Measurements from ENCODE around the gene WBP1.

WBP1 gene

GRCh38 chr2:74488643-74489481, 30.6 kb downstream of the WBP1 start:
- peaks cover 14% of the 10 kb centered on the region; the same call in 1 of the 2 replicates for H3K36me3 ChIP-seq (ENCODE audit: insufficient read depth, low read length)
- peaks cover 6% of the 10 kb centered on the region for H3K79me2 ChIP-seq (ENCODE audit: control insufficient read depth, insufficient read depth, low read length, unreplicated experiment)
- no peaks in the 10 kb centered on the region for H3K27me3 ChIP-seq (ENCODE audit: insufficient read depth, low read length)
- H3K4me1 ChIP-seq (ENCODE audit: control insufficient read depth, insufficient read depth, low read length, unreplicated experiment): peaks cover 11% of the 10 kb centered on the region
- no peak overlapping the region for H2AFZ ChIP-seq (ENCODE audit: low read length, unreplicated experiment)
- H3K4me3 ChIP-seq (ENCODE audit: low read depth, low read length): no peak overlapping the region
- no peak overlapping the region for H3K27ac ChIP-seq (ENCODE audit: low read depth, low read length)

GRCh38 chr2:74489906-74490305, 31.7 kb downstream of the WBP1 start:
- Histone ChIP-seq H3K27ac (ENCODE audit: low read depth, low read length) (no peak overlapping the region), H2AFZ (ENCODE audit: low read length, unreplicated experiment) (no peak overlapping the region), H3K79me2 (ENCODE audit: control insufficient read depth, insufficient read depth, low read length, unreplicated experiment) (no peaks in the 10 kb centered on the region), H3K36me3 (ENCODE audit: insufficient read depth, low read length) (peaks cover 14% of the 10 kb centered on the region; the same call in 1 of the 2 replicates), H3K27me3 (ENCODE audit: insufficient read depth, low read length) (no peaks in the 10 kb centered on the region), H3K4me3 (ENCODE audit: low read depth, low read length) (no peak overlapping the region), H3K4me1 (ENCODE audit: control insufficient read depth, insufficient read depth, low read length, unreplicated experiment) (peaks cover 10% of the 10 kb centered on the region)

GRCh38 chr2:74491648-74492544, 33.7 kb downstream of the WBP1 start:
- Histone ChIP-seq H2AFZ (ENCODE audit: low read length, unreplicated experiment) (no peak overlapping the region), H3K36me3 (ENCODE audit: insufficient read depth, low read length) (peaks cover 14% of the 10 kb centered on the region; the same call in 1 of the 2 replicates), H3K4me3 (ENCODE audit: low read depth, low read length) (no peak overlapping the region), H3K27ac (ENCODE audit: low read depth, low read length) (no peak overlapping the region), H3K79me2 (ENCODE audit: control insufficient read depth, insufficient read depth, low read length, unreplicated experiment) (no peaks in the 10 kb centered on the region), H3K4me1 (ENCODE audit: control insufficient read depth, insufficient read depth, low read length, unreplicated experiment) (peaks cover 10% of the 10 kb centered on the region), H3K27me3 (ENCODE audit: insufficient read depth, low read length) (no peaks in the 10 kb centered on the region)

GRCh38 chr2:74493546-74493945, 35.3 kb downstream of the WBP1 start:
- no peaks in the 10 kb centered on the region for H3K27me3 ChIP-seq (ENCODE audit: insufficient read depth, low read length)
- H2AFZ ChIP-seq (ENCODE audit: low read length, unreplicated experiment): no peak overlapping the region
- H3K4me1 ChIP-seq (ENCODE audit: control insufficient read depth, insufficient read depth, low read length, unreplicated experiment): peaks cover 17% of the 10 kb centered on the region
- H3K79me2 ChIP-seq (ENCODE audit: control insufficient read depth, insufficient read depth, low read length, unreplicated experiment): no peaks in the 10 kb centered on the region
- peaks cover 14% of the 10 kb centered on the region; the same call in 1 of the 2 replicates for H3K36me3 ChIP-seq (ENCODE audit: insufficient read depth, low read length)
- H3K27ac ChIP-seq (ENCODE audit: low read depth, low read length): no peak overlapping the region
- no peak overlapping the region for H3K4me3 ChIP-seq (ENCODE audit: low read depth, low read length)

- peaks cover 17% of the 10 kb centered on the region for H3K4me1 ChIP-seq (ENCODE audit: control insufficient read depth, insufficient read depth, low read length, unreplicated experiment)
These were observed 37.2 kb downstream of the WBP1 start for GRCh38 chr2:74495440-74495839.

DNA sequence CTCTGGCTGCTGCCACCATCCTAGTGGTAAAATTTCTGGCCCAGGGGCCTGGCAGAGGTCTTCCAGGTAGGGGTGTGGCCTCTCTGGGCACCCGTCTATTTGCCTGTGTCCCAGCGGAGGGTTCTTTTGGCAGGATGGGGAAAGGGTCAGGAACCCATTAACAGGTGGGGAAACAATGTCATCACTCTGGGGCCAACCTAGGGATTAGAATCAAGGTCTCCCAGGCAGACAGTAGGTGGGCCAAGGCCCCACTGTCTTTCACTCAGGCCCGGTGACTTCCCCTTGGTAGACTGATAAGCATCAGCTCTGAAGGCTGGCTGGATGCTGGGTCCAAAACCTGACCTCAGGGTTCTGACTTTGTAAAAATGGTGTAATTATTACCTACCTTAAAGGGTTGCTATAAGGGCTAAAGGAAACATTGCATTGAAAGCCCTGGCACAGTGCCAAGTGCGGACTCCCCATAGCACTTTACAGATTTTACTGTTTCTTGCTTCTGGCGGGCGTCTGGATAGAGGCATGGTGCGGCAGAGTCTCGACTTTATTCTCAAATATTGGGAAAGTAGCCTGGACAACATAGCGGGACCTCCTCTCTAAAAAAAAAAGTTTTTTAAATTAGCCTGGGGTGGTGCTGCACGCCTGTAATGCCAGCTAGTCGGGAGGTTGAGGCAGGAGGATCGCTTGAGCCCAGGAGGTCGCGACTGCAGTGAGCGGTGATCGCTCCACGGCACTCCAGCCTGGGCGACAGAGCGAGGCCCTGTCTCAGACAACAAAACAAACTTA, 38.9 kb downstream of the WBP1 start:
- H3K36me3 ChIP-seq (ENCODE audit: insufficient read depth, low read length): peaks cover 4% of the 10 kb centered on the region; the same call in 1 of the 2 replicates
- no peak overlapping the region for H3K4me3 ChIP-seq (ENCODE audit: low read depth, low read length)
- peaks cover under 1% of the 10 kb centered on the region for H3K79me2 ChIP-seq (ENCODE audit: control insufficient read depth, insufficient read depth, low read length, unreplicated experiment)
- H3K4me1 ChIP-seq (ENCODE audit: control insufficient read depth, insufficient read depth, low read length, unreplicated experiment): peaks cover 22% of the 10 kb centered on the region
- no peaks in the 10 kb centered on the region for H3K27me3 ChIP-seq (ENCODE audit: insufficient read depth, low read length)
- no peak overlapping the region for H3K27ac ChIP-seq (ENCODE audit: low read depth, low read length)
- H2AFZ ChIP-seq (ENCODE audit: low read length, unreplicated experiment): no peak overlapping the region

More at GRCh38 chr2:74495440-74495839, 37.2 kb downstream of the WBP1 start:
- Histone ChIP-seq H3K36me3 (ENCODE audit: insufficient read depth, low read length) (peaks cover 14% of the 10 kb centered on the region; the same call in 1 of the 2 replicates), H2AFZ (ENCODE audit: low read length, unreplicated experiment) (no peak overlapping the region), H3K4me3 (ENCODE audit: low read depth, low read length) (no peak overlapping the region), H3K27ac (ENCODE audit: low read depth, low read length) (no peak overlapping the region), H3K27me3 (ENCODE audit: insufficient read depth, low read length) (no peaks in the 10 kb centered on the region), H3K79me2 (ENCODE audit: control insufficient read depth, insufficient read depth, low read length, unreplicated experiment) (no peaks in the 10 kb centered on the region)

DNA sequence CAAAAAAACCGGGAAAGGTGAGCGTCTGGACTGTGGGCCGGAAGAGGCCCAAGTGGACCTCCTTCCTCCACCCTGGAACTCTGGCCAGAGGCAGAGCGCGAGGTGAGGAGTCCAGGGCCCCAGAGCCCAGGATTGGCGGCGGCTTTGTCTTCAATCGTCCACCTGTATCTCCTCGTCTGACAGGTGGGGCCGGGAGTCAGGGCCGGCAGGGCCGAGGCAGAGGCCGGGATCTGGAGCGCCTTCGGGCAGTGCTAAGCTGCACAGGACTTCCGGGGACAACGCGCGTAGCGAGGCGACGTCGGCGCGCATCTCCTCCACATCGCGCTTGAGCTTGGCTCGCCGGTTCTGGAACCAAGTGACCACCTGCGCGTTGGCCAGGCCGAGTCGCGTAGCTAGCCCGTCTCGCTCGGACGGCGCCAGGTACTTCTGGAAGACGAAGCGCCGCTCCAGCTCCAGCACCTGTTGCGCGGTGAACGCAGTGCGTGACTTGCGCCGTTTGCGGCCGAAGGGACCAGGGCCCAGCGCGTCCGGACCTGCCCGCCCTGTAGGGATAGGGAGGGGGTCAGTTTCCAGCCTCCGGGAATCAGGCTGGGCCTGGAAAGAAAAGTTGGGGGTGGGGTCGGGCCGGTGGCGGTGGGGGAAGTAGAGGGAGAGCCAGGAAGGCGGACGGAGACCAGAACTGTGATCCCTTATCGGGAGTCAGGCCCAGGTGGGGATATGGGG, 39.7 kb downstream of the WBP1 start:
- H3K27me3 ChIP-seq (ENCODE audit: insufficient read depth, low read length): no peaks in the 10 kb centered on the region
- peaks cover 3% of the 10 kb centered on the region for H3K79me2 ChIP-seq (ENCODE audit: control insufficient read depth, insufficient read depth, low read length, unreplicated experiment)
- H2AFZ ChIP-seq (ENCODE audit: low read length, unreplicated experiment): no peak overlapping the region
- H3K4me1 ChIP-seq (ENCODE audit: control insufficient read depth, insufficient read depth, low read length, unreplicated experiment): peaks cover 23% of the 10 kb centered on the region
- no peak overlapping the region for H3K27ac ChIP-seq (ENCODE audit: low read depth, low read length)
- H3K36me3 ChIP-seq (ENCODE audit: insufficient read depth, low read length): no peaks in the 10 kb centered on the region
- H3K4me3 ChIP-seq (ENCODE audit: low read depth, low read length): peak overlapping the region; percentile 81

DNA sequence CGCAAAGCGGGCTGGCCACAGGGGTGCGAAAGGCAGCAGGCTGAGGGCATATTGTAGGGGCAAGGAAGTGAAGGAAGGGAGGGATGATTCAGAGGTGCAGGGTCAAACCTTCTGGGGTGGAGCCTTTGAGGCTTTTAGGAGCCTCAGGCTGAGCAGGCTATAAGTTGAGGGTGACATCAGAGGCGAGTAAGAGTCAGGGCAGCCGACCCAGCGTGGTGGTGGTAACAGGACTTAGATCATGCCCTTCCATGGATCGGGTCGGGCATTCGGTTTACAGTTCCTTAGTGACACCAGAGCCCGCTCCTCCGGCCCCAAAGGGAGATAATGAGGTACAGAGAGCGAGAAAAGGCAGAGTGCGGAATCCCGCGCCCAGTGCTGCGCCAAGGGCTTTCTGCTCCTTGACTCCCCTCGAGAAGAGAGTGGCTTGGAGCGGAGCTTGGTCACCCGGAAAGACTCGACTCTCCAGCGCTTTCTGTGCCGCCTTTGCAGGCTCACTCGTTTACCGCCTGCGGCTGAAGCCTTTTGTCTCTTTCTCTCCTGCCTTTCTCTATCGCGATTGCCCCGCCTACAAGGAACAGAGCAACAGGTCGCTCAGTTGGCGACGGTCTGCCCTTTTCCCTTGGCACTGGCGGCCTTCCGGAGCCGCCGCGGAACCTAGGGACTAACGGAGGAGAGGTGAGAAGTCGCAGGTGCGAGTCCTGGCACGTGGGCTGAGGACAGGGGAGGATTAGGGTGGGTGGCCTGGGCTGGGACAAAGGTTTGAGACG, 40.4 kb downstream of the WBP1 start:
- Histone ChIP-seq H3K4me3 (ENCODE audit: low read depth, low read length) (peak overlapping the region; percentile 81), H3K4me1 (ENCODE audit: control insufficient read depth, insufficient read depth, low read length, unreplicated experiment) (peaks cover 16% of the 10 kb centered on the region), H3K36me3 (ENCODE audit: insufficient read depth, low read length) (no peaks in the 10 kb centered on the region), H3K27ac (ENCODE audit: low read depth, low read length) (no peak overlapping the region), H3K79me2 (ENCODE audit: control insufficient read depth, insufficient read depth, low read length, unreplicated experiment) (peaks cover 8% of the 10 kb centered on the region), H3K27me3 (ENCODE audit: insufficient read depth, low read length) (no peaks in the 10 kb centered on the region), H2AFZ (ENCODE audit: low read length, unreplicated experiment) (peak overlapping the region; percentile 42)

DNA sequence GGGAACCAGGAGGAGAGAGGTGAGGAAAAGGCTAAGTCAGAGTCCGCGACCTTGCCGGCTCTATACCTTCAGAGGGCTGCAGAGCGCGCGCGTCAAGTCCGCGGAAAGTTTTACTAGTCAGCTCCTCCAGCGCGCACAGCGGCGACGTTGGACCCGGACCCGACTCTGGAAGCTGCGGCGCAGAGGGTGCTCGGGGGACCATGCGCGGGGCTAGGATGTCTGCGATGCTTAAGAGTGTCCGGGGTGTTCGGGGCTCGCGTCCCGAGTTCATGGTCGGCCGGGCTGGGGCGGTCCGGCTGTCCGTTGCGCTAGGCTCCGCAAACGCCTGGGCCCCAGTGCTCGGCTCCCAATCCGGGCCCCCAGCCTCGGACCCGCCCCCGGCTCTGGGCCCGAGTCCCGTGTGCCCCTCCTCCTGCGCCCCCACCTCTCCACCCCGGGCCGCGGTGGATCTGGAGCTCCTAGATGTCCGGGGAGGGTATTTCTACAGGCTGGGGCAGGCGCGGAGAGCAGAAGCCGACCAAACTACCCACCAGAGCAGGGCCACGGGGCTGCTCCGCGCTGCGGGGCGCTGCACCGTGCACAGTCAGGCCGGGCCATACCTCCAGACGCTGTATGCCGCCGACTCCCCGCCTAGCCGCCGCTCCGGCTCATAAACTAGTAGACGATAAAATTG, 41.2 kb downstream of the WBP1 start, which contains the start of gene LBX2:
Gene LBX2 (minus strand): TSS at position 337 of the 673 bp plus-strand sequence. CDS start 66 bp downstream, at position 271.
- no peaks in the 10 kb centered on the region for H3K36me3 ChIP-seq (ENCODE audit: insufficient read depth, low read length)
- H3K4me1 ChIP-seq (ENCODE audit: control insufficient read depth, insufficient read depth, low read length, unreplicated experiment): peaks cover 19% of the 10 kb centered on the region
- peak within 1 kb of the TSS; percentile 42 for H2AFZ ChIP-seq (ENCODE audit: low read length, unreplicated experiment)
- peak within 1 kb of the TSS; percentile 81 for H3K4me3 ChIP-seq (ENCODE audit: low read depth, low read length)
- H3K27me3 ChIP-seq (ENCODE audit: insufficient read depth, low read length): no peaks in the 10 kb centered on the region
- no peak within 1 kb of the TSS for H3K27ac ChIP-seq (ENCODE audit: low read depth, low read length)
- H3K79me2 ChIP-seq (ENCODE audit: control insufficient read depth, insufficient read depth, low read length, unreplicated experiment): peaks cover 15% of the 10 kb centered on the region

Measured in ACC112 (cell line).